H1 (cell line): ENCODE data around the gene ANXA9. TPM values are rescaled to one million over a fixed set of nuclear protein-coding genes. Genes with fewer than 3 reads are reported as not detected.
A peak's percentile ranks its signal among the peaks of the same experiment; 100 is the strongest.

Experiments used
- CBX5 ChIP-seq: fragments of 300-800, 300-1000 bp; sonication (generic); IDR thresholded peaks from 2 replicates; pipeline ENCODE4 v1.7.1; 2016; ENCODE audit warnings: antibody characterized with exemption, low read length, low read depth
- CREB1 ChIP-seq: IDR thresholded peaks from 2 replicates; pipeline ENCODE4 v1.6.1; 2012; ENCODE audit warnings: inconsistent platforms
- CTBP2 ChIP-seq: IDR thresholded peaks from 2 replicates; pipeline ENCODE4 v1.7.0; 2011; ENCODE audit warnings: borderline replicate concordance, mild to moderate bottlenecking, moderate library complexity, mixed read lengths, low read length; ENCODE audit not compliant: insufficient read depth, insufficient read length
- CTCF ChIP-seq, 3 experiments: IDR thresholded peaks; 1 replicate in 2 of 3; 2 replicates in 1 of 3; pipeline versions ENCODE4 v1.5.1 to v1.6.1; 2011; ENCODE audit warnings: low read length in 3 of 3, mild to moderate bottlenecking in 3 of 3, inconsistent platforms in 2 of 3, low read depth in 1 of 3, moderate library complexity in 1 of 3; ENCODE audit not compliant: insufficient read depth in 1 of 3; ENCODE audit errors: control extremely low read depth in 1 of 3
- FOSL1 ChIP-seq: IDR thresholded peaks from 2 replicates; pipeline ENCODE4 v1.6.1; 2011; ENCODE audit warnings: mild to moderate bottlenecking, low read depth, low read length, moderate library complexity; ENCODE audit not compliant: insufficient read depth
- GABPA ChIP-seq: IDR thresholded peaks from 2 replicates; pipeline ENCODE4 v1.6.1; 2011; ENCODE audit warnings: mild to moderate bottlenecking, low read length, moderate library complexity, borderline replicate concordance; ENCODE audit not compliant: insufficient read depth
- GTF2F1 ChIP-seq: IDR thresholded peaks from 2 replicates; pipeline ENCODE4 v1.6.1; 2012; ENCODE audit warnings: low read depth, low read length, improper control_type of control experiment, borderline replicate concordance
- JUND ChIP-seq: IDR thresholded peaks from 2 replicates; pipeline ENCODE4 v1.6.1; 2011; ENCODE audit warnings: mild to moderate bottlenecking, improper control_type of control experiment, low read length
- KDM4A ChIP-seq: IDR thresholded peaks from one replicate; pipeline ENCODE4 v1.7.1; 2012; ENCODE audit warnings: low read depth, mild to moderate bottlenecking, moderate library complexity, low read length, inconsistent platforms; ENCODE audit not compliant: severe bottlenecking
- NRF1 ChIP-seq: IDR thresholded peaks from 2 replicates; pipeline ENCODE4 v1.6.1; 2011; ENCODE audit warnings: mild to moderate bottlenecking, low read depth, low read length, improper control_type of control experiment
- SAP30 ChIP-seq: fragments of 300-600 bp; sonication (generic); IDR thresholded peaks from 2 replicates; pipeline ENCODE4 v1.7.1; 2012; ENCODE audit warnings: low read length, moderate library complexity, mild to moderate bottlenecking, inconsistent platforms; ENCODE audit not compliant: insufficient read depth, insufficient replicate concordance
- ZNF274 ChIP-seq: IDR thresholded peaks from 2 replicates; pipeline ENCODE4 v1.7.0; 2012; ENCODE audit warnings: low read length, borderline replicate concordance; ENCODE audit errors: extremely low read depth
- polyA plus RNA-seq, 7 experiments: library from polyadenylated mRNA; depleted of rRNA in 3 of 7; stranded (reverse) in 5 of 7; unstranded in 2 of 7; fragments of >200 nt in 5 of 7; fragments of 200-250 nt in 2 of 7; gene quantifications; 1 replicate in 5 of 7; 2 replicates in 1 of 7; 4 replicates in 1 of 7; pipeline versions ENCODE4 v1.2.1 to v1.2.3, GENCODE V29; 2011 to 2013; ENCODE audit warnings: missing spikeins in 2 of 7, mixed read lengths in 2 of 7
- total RNA-seq: library from RNA; stranded (reverse); fragmentation: NEBNext Ultra II Directional; extraction: Animal tissue kit (Norgen Biotek cat#: 25700); gene quantifications from 2 replicates; pipeline ENCODE4 v1.2.1, GENCODE V29; 2021
- TF ChIP-seq, protein P1 (sequence below): IDR thresholded peaks from 2 replicates; pipeline ENCODE4 v1.6.1; 2011; ENCODE audit warnings: low read depth, mild to moderate bottlenecking, low read length; ENCODE audit not compliant: insufficient read depth
- TF ChIP-seq, protein P2 (sequence below): IDR thresholded peaks from 2 replicates; pipeline ENCODE4 v1.6.1; 2012; ENCODE audit warnings: inconsistent platforms

The ANXA9 gene
- total and polyA plus RNA-seq, 2 of the 8 experiments (the other 6 are each of a cell fraction or from before 2014, with no cell fraction given) = 1.8 to 3.5 TPM

- TF ChIP-seq, protein P1, sequence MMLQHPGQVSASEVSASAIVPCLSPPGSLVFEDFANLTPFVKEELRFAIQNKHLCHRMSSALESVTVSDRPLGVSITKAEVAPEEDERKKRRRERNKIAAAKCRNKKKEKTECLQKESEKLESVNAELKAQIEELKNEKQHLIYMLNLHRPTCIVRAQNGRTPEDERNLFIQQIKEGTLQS = no peak
- TF ChIP-seq ZNF274 (no peak), CREB1 (peak; percentile 23; the same call in 1 of the 2 replicates), NRF1 (no peak), CTBP2 (no peak), GABPA (no peak), SAP30 (no peak), CTCF (IDR thresholded peaks at IDR 0.05; ENCODE audit: control extremely low read depth in 1 of 3, insufficient read depth in 1 of 3, low read depth in 1 of 3, low read length in 3 of 3) (no peak), KDM4A (no peak), CBX5 (no peak), GTF2F1 (no peak), FOSL1 (no peak), JUND (peak; percentile 58; the same call in 1 of the 2 replicates)
- TF ChIP-seq, protein P2, sequence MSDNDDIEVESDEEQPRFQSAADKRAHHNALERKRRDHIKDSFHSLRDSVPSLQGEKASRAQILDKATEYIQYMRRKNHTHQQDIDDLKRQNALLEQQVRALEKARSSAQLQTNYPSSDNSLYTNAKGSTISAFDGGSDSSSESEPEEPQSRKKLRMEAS = 0 out of 2 replicates have a peak, but pooled peaks have one; percentile 23
These were observed 5.0 kb upstream of the ANXA9 start (continued) for GRCh38 chr1:150976879-150977694.
